ENCODE results near the gene MXD1. TPM values are rescaled to one million over a fixed set of nuclear protein-coding genes. Genes with fewer than 3 reads are reported as not detected.

MXD1 gene
- total and polyA plus RNA-seq, 2 donors (not counting 3 experiments of a cell fraction or from before 2014, with no cell fraction given), result 6.7 to 10.6 TPM

- CTCF ChIA-PET, result interaction anchor here (0.6 to 9.2 kb wide), 27 partner anchors 17 to 390 kb away, joined by 3 to 104 read pairs (median 4); partner anchors contain the start of genes ANXA4, C2orf42, FAM136A and PCYOX1
- intact Hi-C loops (cut with micrococcal nuclease), result loop anchor here (1.0 to 10.0 kb wide), 10 partner anchors 20 to 378 kb away; partner anchors contain the start of genes SNRPG and TIA1
- peak overlapping the region; percentile 23 for H2AFZ ChIP-seq (ENCODE audit: low read depth, low read length)
- peaks cover 35% of the 10 kb centered on the region for H3K4me1 ChIP-seq (ENCODE audit: control insufficient read depth, extremely low read depth, insufficient read depth, low read length)
- peaks cover 0 to 5% of the 10 kb centered on the region in 2 experiments for H3K36me3 ChIP-seq (ENCODE audit: control insufficient read depth in 2 of 2, extremely low read depth in 1 of 2, insufficient read depth in 2 of 2, low read length in 2 of 2)
- H3K79me2 ChIP-seq (ENCODE audit: control insufficient read depth, insufficient read depth, low read length), result peaks cover 13% of the 10 kb centered on the region
- TF ChIP-seq MYC (IDR thresholded peaks at IDR 0.05; ENCODE audit: low read depth, low read length) (peak; percentile 22), FOS (IDR thresholded peaks at IDR 0.05; ENCODE audit: borderline replicate concordance, insufficient read depth, low read length) (peak; percentile 37), POLR2AphosphoS5 (IDR thresholded peaks at IDR 0.05; ENCODE audit: insufficient read depth, low read depth, low read length) (no peak), GATA2 (IDR thresholded peaks at IDR 0.05; ENCODE audit: insufficient read depth, insufficient read length, low read depth, low read length) (no peak), EZH2 (IDR thresholded peaks at IDR 0.05; ENCODE audit: borderline replicate concordance, low read depth, low read length, severe bottlenecking) (peak; percentile 72), MAX (IDR thresholded peaks at IDR 0.05; ENCODE audit: insufficient read depth, insufficient read length) (peak; percentile 64), POLR2A (IDR thresholded peaks at IDR 0.05; ENCODE audit: low read depth, low read length) (peak; percentile 84), JUN (IDR thresholded peaks at IDR 0.05; ENCODE audit: borderline replicate concordance, insufficient read depth, insufficient read length, low read depth) (peak; percentile 85)
- TF ChIP-seq, protein P1, sequence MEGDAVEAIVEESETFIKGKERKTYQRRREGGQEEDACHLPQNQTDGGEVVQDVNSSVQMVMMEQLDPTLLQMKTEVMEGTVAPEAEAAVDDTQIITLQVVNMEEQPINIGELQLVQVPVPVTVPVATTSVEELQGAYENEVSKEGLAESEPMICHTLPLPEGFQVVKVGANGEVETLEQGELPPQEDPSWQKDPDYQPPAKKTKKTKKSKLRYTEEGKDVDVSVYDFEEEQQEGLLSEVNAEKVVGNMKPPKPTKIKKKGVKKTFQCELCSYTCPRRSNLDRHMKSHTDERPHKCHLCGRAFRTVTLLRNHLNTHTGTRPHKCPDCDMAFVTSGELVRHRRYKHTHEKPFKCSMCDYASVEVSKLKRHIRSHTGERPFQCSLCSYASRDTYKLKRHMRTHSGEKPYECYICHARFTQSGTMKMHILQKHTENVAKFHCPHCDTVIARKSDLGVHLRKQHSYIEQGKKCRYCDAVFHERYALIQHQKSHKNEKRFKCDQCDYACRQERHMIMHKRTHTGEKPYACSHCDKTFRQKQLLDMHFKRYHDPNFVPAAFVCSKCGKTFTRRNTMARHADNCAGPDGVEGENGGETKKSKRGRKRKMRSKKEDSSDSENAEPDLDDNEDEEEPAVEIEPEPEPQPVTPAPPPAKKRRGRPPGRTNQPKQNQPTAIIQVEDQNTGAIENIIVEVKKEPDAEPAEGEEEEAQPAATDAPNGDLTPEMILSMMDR (IDR thresholded peaks at IDR 0.05; ENCODE audit: extremely low read depth in 1 of 2, insufficient read depth in 1 of 2, low read depth in 1 of 2, low read length in 2 of 2), result peak in 1 of 2 donors; percentile 25
- H3K9ac ChIP-seq (replicated peaks; ENCODE audit: extremely low read depth, insufficient read depth, low read length), result peak overlapping the region; percentile 95
- H4K20me1 ChIP-seq (replicated peaks; ENCODE audit: control insufficient read depth, extremely low read depth, insufficient read depth, low read length), result no peaks in the 10 kb centered on the region
- FAIRE-seq (peak; percentile 97), DNase-seq (ENCODE audit: low read depth, low spot score) (peak; percentile 100)
- peak overlapping the region; percentile 84 for H3K27ac ChIP-seq (ENCODE audit: insufficient read depth, low read depth, low read length)
- no peaks in the 10 kb centered on the region for H3K9me3 ChIP-seq (replicated peaks; ENCODE audit: control insufficient read depth, insufficient read depth, low read length)
- no peaks in the 10 kb centered on the region for H3K27me3 ChIP-seq (ENCODE audit: control insufficient read depth in 2 of 2, insufficient read depth in 2 of 2, low read length in 2 of 2)
- POLR2A ChIA-PET, result interaction anchor here (0.6 to 2.1 kb wide), 21 partner anchors 9 to 712 kb away, joined by 3 to 17 read pairs (median 4); partner anchors contain the start of genes C2orf42, PCBP1, PCYOX1 and SNRPG
- TSS peak; percentile 78 for BruUV-seq (replicated peaks)
- peak overlapping the region; percentile 62 to 76 (median 65) for H3K4me3 ChIP-seq (replicated peaks in 1 of 3; ENCODE audit: insufficient read depth in 1 of 3, low read depth in 1 of 3, low read length in 3 of 3)
- peak overlapping the region; percentile 91 for H3K4me2 ChIP-seq (ENCODE audit: insufficient read depth, low read length)
- no peaks in the 10 kb centered on the region for H3K9me1 ChIP-seq (replicated peaks; ENCODE audit: control insufficient read depth, extremely low read depth, insufficient read depth, low read length)
- dilution Hi-C loops (cut with MboI; ENCODE audit: extremely low pct_ligation_motif_present, low sequenced_read_pairs), result no loop called here
Observed at GRCh38 chr2:69914164-69914949, 552 bp upstream of the MXD1 start.

All from endothelial cell of umbilical vein (primary cell).